ENCODE results near the gene TMEM98. TPM values are rescaled to one million over a fixed set of nuclear protein-coding genes. Genes with fewer than 3 reads are reported as not detected.

TMEM98 gene
- total RNA-seq, 3 donors from 2014 or later: 59.7 to 138 (median 129) TPM

- Histone ChIP-seq H3K4me3 (no peak overlapping the region), H3K36me3 (no peaks in the 10 kb centered on the region), H3K4me1 (no peaks in the 10 kb centered on the region), H3K27ac (no peak overlapping the region), H3K9me3 (no peaks in the 10 kb centered on the region), H3K27me3 (no peaks in the 10 kb centered on the region)
- no peak for TF ChIP-seq POLR2A (IDR thresholded peaks at IDR 0.05)
- peak; percentile 66 to 86 (median 77) for TF ChIP-seq CTCF (IDR thresholded peaks at IDR 0.05)
- no peak for TF ChIP-seq POLR2AphosphoS5 (IDR thresholded peaks at IDR 0.05)
- intact Hi-C loops (cut with DNase I; ENCODE audit: low total_unique reads): no loop called here
- peak; percentile 67 to 80 for DNase-seq (ENCODE audit: low spot score in 2 of 2)
Measured at GRCh38 chr17:32909787-32910369, 18.1 kb upstream of the TMEM98 start.

- Histone ChIP-seq H3K4me1 (no peaks in the 10 kb centered on the region), H3K36me3 (no peaks in the 10 kb centered on the region), H3K27ac (no peak overlapping the region), H3K4me3 (no peak overlapping the region), H3K9me3 (no peaks in the 10 kb centered on the region), H3K27me3 (no peaks in the 10 kb centered on the region)
- intact Hi-C loops (cut with DNase I; ENCODE audit: low total_unique reads): no loop called here
- TF ChIP-seq POLR2AphosphoS5 (IDR thresholded peaks at IDR 0.05) (no peak), CTCF (IDR thresholded peaks at IDR 0.05) (no peak), POLR2A (IDR thresholded peaks at IDR 0.05) (no peak)
- DNase-seq (ENCODE audit: low spot score in 2 of 2): no peak
Measured at GRCh38 chr17:32910769-32911168, 17.2 kb upstream of the TMEM98 start.

GRCh38 chr17:32912218-32912897, 15.6 kb upstream of the TMEM98 start:
- TF ChIP-seq CTCF (IDR thresholded peaks at IDR 0.05) (no peak), POLR2A (IDR thresholded peaks at IDR 0.05) (no peak), POLR2AphosphoS5 (IDR thresholded peaks at IDR 0.05) (no peak)
- Histone ChIP-seq H3K9me3 (no peaks in the 10 kb centered on the region), H3K4me3 (peak overlapping the region in 2 of 3 donors; percentile 28 to 29), H3K36me3 (no peaks in the 10 kb centered on the region), H3K27me3 (no peaks in the 10 kb centered on the region), H3K4me1 (no peaks in the 10 kb centered on the region), H3K27ac (peak overlapping the region; percentile 72 to 78)
- intact Hi-C loops (cut with DNase I; ENCODE audit: low total_unique reads): no loop called here
- DNase-seq (ENCODE audit: low spot score in 2 of 2): peak; percentile 68 to 71

GRCh38 chr17:32913593-32913992, 14.4 kb upstream of the TMEM98 start:
- no peak for DNase-seq (ENCODE audit: low spot score in 2 of 2)
- Histone ChIP-seq H3K27ac (no peak overlapping the region), H3K4me3 (no peak overlapping the region), H3K27me3 (no peaks in the 10 kb centered on the region), H3K4me1 (no peaks in the 10 kb centered on the region), H3K36me3 (no peaks in the 10 kb centered on the region), H3K9me3 (no peaks in the 10 kb centered on the region)
- no peak for TF ChIP-seq POLR2A (IDR thresholded peaks at IDR 0.05)
- no peak for TF ChIP-seq POLR2AphosphoS5 (IDR thresholded peaks at IDR 0.05)
- no peak for TF ChIP-seq CTCF (IDR thresholded peaks at IDR 0.05)
- intact Hi-C loops (cut with DNase I; ENCODE audit: low total_unique reads): no loop called here

- intact Hi-C loops (cut with DNase I; ENCODE audit: low total_unique reads): no loop called here
- TF ChIP-seq POLR2A (IDR thresholded peaks at IDR 0.05) (no peak), CTCF (IDR thresholded peaks at IDR 0.05) (no peak), POLR2AphosphoS5 (IDR thresholded peaks at IDR 0.05) (no peak)
- H3K27ac ChIP-seq: no peak overlapping the region
- H3K36me3 ChIP-seq: no peaks in the 10 kb centered on the region
- DNase-seq (ENCODE audit: low spot score in 2 of 2): no peak
- H3K27me3 ChIP-seq: no peaks in the 10 kb centered on the region
- no peaks in the 10 kb centered on the region for H3K9me3 ChIP-seq
- no peaks in the 10 kb centered on the region for H3K4me1 ChIP-seq
- no peak overlapping the region for H3K4me3 ChIP-seq
Measured at GRCh38 chr17:32914181-32914580, 13.8 kb upstream of the TMEM98 start.
